Activated CD8-positive, alpha-beta memory T cell treated with anti-CD3 and anti-CD28 coated beads, Interleukin-2, amount 50 U/mL, for 1 hour (primary cell): Measurements from ENCODE around the gene HELZ.

Experiments used
- DNase-seq: peaks from one replicate; pipeline ENCODE4 v3.0.0-alpha.2; 2020; ENCODE audit errors: extremely low read depth

HELZ gene

GRCh38 chr17:67025216-67025792 lies 219.7 kb downstream of the HELZ start:
- no peak for DNase-seq

- DNase-seq = no peak
These were observed 220.3 kb downstream of the HELZ start for GRCh38 chr17:67024736-67025135.

- DNase-seq = no peak
These were observed 222.6 kb downstream of the HELZ start for GRCh38 chr17:67022451-67022810.

- no peak for DNase-seq
These were observed 223.1 kb downstream of the HELZ start for GRCh38 chr17:67021743-67022450.

GRCh38 chr17:67021196-67021595 lies 223.8 kb downstream of the HELZ start:
- DNase-seq = no peak
